Fibroblast of pulmonary artery (primary cell): Measurements from ENCODE around the gene STK10.
"Not testable (repeated sequence)": the region's sequence is repeated elsewhere in the genome, so short reads cannot be mapped to it uniquely, and the experiment has no call there.

ENCODE experiments used
- DNase-seq: peaks from one replicate; pipeline ENCODE4 v3.0.0-alpha.2; 2010; ENCODE audit warnings: low read depth
- H3K4me3 ChIP-seq: replicated peaks from 2 replicates; pipeline ENCODE4 v1.5.1; 2011; ENCODE audit warnings: low read depth, mild to moderate bottlenecking, control low read depth, low read length, moderate library complexity
- TF ChIP-seq, protein P1 (sequence below): IDR thresholded peaks from 2 replicates; pipeline ENCODE4 v1.5.1; 2011; ENCODE audit warnings: mild to moderate bottlenecking, control low read depth, low read length, inconsistent platforms; ENCODE audit errors: missing control alignments

Gene STK10

DNA sequence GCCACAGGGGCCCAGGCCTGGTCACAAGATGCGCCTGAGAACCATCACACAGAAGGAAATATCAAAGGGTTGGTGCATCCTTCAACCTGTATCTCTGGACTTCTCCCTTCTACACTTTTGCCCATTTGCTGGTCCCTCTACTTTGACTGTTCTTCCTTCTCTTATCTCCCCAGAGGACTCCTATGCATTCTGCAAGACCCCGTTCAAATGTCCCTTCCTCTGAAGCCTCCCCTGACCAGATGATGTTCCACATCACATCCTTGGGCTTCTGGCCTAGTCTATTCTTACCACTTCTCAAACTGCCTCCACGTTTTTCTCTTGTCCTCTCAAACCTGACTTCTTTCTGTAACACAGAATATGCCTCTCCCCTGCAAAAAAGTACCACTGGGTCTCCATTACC, 34.3 kb downstream of the STK10 start:
- TF ChIP-seq, protein P1, sequence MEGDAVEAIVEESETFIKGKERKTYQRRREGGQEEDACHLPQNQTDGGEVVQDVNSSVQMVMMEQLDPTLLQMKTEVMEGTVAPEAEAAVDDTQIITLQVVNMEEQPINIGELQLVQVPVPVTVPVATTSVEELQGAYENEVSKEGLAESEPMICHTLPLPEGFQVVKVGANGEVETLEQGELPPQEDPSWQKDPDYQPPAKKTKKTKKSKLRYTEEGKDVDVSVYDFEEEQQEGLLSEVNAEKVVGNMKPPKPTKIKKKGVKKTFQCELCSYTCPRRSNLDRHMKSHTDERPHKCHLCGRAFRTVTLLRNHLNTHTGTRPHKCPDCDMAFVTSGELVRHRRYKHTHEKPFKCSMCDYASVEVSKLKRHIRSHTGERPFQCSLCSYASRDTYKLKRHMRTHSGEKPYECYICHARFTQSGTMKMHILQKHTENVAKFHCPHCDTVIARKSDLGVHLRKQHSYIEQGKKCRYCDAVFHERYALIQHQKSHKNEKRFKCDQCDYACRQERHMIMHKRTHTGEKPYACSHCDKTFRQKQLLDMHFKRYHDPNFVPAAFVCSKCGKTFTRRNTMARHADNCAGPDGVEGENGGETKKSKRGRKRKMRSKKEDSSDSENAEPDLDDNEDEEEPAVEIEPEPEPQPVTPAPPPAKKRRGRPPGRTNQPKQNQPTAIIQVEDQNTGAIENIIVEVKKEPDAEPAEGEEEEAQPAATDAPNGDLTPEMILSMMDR, result no peak
- H3K4me3 ChIP-seq, result no peak overlapping the region
- no peak for DNase-seq

DNA sequence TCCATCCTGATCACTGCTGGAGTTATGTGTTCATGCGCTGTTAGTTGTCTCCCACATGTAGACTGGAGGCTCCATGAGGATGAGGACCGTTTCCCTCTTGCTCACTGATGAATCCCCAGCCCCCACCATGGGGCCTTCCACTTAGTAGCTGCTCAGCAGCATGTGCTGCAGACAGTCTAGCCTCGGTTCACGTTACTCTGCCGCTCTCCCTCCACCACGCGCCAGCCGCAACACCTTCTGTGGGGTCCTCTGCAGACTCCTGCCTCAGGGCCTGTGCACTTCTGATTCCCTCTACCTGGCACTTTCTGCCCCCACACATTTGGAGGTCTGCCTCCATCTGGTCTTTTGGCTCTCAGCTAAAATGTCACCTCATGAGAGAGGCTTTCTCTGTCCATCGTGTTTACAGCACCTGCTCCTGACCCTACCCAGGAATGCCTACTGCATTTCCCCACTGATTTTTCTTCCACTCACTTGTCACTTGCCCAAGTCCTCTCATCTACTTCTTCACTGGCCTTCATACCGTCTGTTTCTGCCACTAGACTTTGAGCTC, 36.3 kb downstream of the STK10 start:
- TF ChIP-seq, protein P1, result no peak
- no peak overlapping the region for H3K4me3 ChIP-seq
- DNase-seq, result no peak

DNA sequence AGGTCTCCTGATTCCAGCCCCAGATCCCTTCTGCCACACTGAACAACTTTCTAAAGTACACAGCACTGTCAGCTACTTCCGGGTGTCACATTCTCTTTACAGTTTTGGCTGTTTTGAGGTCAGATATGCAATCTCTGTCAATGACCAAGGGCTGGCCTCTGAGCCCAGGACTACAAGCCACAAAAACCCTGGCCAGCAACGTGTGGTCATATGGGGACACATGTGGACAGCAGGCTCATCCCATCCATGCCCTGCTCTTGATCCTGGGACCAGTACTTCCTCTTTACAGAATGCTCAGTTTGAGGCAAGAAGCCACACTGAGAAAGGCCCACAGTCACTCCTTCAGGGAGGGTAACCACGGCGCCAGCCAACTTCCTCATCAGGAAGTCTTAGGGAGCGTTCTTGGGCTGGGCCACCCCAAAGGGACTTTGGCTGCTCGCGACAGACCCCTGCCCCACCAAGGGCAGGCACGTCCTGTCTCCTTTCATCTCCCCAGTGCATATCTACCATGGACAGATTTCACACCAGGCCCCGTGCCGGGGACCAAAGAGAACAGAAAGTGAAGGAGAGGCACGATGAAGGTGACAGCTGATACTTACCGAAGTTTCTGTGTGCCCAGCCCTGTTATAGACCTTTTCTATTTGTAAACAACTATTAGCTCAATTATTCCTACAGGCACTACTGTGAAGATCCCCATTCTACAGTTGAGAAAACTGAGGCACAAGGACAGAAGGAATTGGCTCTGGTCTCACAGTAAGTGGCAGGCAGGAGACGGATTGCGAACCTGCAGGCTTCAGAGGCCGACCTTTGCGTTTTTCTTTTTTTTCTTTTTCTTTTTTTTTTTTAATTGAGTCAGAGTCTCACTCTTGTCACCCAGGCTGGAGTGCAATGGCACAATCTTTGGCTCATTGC, 37.3 kb downstream of the STK10 start:
- TF ChIP-seq, protein P1, result no peak
- H3K4me3 ChIP-seq, result no peak overlapping the region
- no peak for DNase-seq

DNA sequence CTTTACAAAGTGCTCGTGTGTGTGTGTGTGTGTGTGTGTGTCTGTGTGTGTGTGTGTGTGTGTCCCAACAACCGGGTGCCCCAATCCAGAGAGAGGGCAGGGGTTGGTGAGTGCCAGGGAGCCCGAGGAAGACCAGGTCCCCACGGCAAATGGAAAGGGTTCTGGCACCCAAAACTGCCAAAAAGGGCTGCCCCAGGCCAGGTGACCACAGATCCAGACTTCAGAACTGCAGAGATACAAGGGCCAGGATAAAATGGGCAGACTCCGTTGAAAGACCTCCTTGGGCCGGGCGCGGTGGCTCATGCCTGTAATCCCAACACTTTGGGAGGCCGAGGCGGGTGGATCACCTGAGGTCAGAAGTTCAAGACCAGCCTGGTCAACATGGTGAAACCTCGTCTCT, 38.5 kb downstream of the STK10 start:
- DNase-seq, H3K4me3 ChIP-seq: not testable (repeated sequence)

DNA sequence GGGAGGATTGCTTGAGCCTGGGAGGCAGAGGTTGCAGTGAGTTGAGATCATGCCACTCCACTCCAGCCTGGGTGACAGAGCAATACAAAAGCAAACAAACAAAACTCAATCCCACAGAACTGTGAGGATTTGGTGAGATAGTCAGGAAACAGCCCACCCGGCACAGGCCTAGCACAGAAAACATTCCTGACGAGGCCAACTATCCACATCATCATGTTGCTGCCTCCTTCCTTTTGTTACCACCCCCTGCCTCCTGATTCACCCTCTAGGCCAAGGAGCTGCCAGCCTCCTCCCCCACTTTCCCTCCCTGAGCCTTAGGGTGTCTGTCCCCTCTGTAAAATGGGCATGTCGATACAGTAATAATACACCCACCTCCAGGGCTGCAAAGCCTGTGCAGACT, 39.0 kb downstream of the STK10 start:
- TF ChIP-seq, protein P1, result no peak
- H3K4me3 ChIP-seq, result no peak overlapping the region
- peak; percentile 73 for DNase-seq

DNA sequence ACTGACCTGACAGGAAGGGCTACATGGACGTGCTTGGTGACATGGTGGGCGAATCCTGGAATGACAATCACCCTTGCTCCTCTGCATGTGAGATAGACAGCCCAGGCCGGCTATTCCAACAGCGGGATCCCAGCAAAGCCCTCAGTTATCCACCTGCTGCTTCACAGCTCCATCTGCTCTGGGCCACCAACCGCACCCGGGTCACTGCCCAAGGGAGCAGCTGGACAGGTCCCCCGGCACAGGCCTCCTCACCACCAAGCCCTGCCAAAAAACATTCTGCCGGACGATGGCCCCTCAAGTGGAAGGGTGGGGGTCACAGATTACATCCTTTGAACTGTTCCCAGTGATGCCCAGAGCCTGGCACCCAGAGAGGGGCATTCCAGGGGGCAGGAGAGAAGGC, 39.6 kb downstream of the STK10 start:
- TF ChIP-seq, protein P1, result no peak
- DNase-seq, result no peak
- H3K4me3 ChIP-seq, result no peak overlapping the region

DNA sequence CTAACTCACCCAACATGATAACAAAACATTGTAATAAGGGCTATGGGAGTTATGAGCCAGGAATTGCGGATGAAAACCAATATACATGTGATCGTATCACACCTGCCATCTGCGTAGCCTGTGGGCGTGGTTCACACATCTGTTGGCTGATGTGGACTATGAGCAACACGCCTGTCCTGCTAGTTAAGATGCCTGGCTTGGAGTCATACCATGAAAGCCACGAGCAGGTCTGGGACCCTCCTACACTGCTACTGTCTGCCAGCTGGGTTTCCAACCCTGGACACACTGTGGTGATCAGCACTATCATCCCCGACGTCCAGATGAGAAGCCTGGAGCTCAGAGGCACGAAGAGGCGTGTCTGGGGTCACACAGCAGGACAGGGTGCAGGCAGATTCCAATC, 40.2 kb downstream of the STK10 start:
- H3K4me3 ChIP-seq, result no peak overlapping the region
- TF ChIP-seq, protein P1, result no peak
- DNase-seq, result no peak
